Naive B cell (primary cell): ENCODE data around the gene CTSC. TPM values are rescaled to one million over a fixed set of nuclear protein-coding genes. Genes with fewer than 3 reads are reported as not detected.

Experiments
- ATAC-seq, 2 donors: fragments of 150-1000 bp; cut with Tn5 transposase; 2 replicates each; pipeline ENCODE4 v1.10.0; 2021; ENCODE audit warnings: low read depth in 2 of 2, mild to moderate bottlenecking in 2 of 2, moderate library complexity in 2 of 2
- DNase-seq: peaks from one replicate; pipeline ENCODE4 v3.0.0; 2022
- H3K27ac Mint-ChIP-seq, 6 donors: one replicate each; pipeline ENCODE4 v1.8.0; 2020 to 2022; ENCODE audit warnings: mild to moderate bottlenecking in 6 of 6, mixed read lengths in 6 of 6, moderate library complexity in 5 of 6, inconsistent platforms in 2 of 6
- H3K27me3 Mint-ChIP-seq, 3 donors: one replicate each; pipeline ENCODE4 v1.8.0; 2021 to 2022; ENCODE audit warnings: mixed read lengths in 3 of 3, mild to moderate bottlenecking in 1 of 3
- H3K36me3 Mint-ChIP-seq, 2 donors: one replicate each; pipeline ENCODE4 v1.8.0; 2020 to 2022; ENCODE audit warnings: mixed read lengths in 2 of 2, inconsistent platforms in 1 of 2, mild to moderate bottlenecking in 1 of 2
- H3K4me1 Mint-ChIP-seq, 3 donors: one replicate each; pipeline ENCODE4 v1.8.0; 2020 to 2022; ENCODE audit warnings: mixed read lengths in 3 of 3, inconsistent platforms in 1 of 3, mild to moderate bottlenecking in 1 of 3, moderate library complexity in 1 of 3
- H3K4me3 Mint-ChIP-seq, 8 donors: one replicate each; pipeline ENCODE4 v1.8.0; 2020 to 2022; ENCODE audit warnings: mild to moderate bottlenecking in 8 of 8, mixed read lengths in 8 of 8, moderate library complexity in 8 of 8, inconsistent platforms in 2 of 8
- H3K9me3 Mint-ChIP-seq, 7 donors: one replicate each; pipeline ENCODE4 v1.8.0; 2020 to 2022; ENCODE audit warnings: mixed read lengths in 7 of 7, mild to moderate bottlenecking in 5 of 7, inconsistent platforms in 2 of 7, moderate library complexity in 1 of 7
- polyA plus RNA-seq, 6 donors: library from polyadenylated mRNA; unstranded; fragments of 300-500 nt; fragmentation: Illumina TruSeq; gene quantifications; one replicate each; pipeline ENCODE4 v1.2.3, GENCODE V29; 2021; ENCODE audit warnings: low read depth in 6 of 6

CTSC gene
- polyA plus RNA-seq, 6 donors from 2014 or later = 32.5 to 65.6 (median 39.0) TPM

DNA sequence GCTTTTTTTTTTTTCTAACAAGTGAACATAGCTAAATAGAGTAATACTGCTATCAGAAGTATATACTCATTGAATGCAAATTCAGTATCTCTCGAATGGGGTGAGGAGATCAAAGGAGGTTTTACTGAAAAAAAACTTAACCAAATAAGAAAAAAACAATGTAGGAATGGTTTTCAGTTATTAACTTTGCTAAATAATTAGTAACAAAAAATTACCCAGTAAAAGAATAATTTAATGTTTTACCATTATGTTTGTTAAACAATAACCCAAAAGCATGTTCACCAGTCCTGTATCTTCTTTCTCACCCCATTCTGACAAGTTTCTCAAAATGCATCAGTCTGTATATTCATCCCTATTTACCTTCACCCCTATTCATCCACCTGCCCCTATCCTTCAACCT, 22.6 kb upstream of the CTSC start:
- Mint-ChIP-seq H3K9me3 (no peaks in the 10 kb centered on the region), H3K4me1 (peaks cover 7 to 9% (median 9%) of the 10 kb centered on the region in 3 donors), H3K4me3 (no peak overlapping the region), H3K27me3 (no peaks in the 10 kb centered on the region), H3K27ac (no peak overlapping the region), H3K36me3 (no peaks in the 10 kb centered on the region)
- ATAC-seq (no peak), DNase-seq (no peak)

DNA sequence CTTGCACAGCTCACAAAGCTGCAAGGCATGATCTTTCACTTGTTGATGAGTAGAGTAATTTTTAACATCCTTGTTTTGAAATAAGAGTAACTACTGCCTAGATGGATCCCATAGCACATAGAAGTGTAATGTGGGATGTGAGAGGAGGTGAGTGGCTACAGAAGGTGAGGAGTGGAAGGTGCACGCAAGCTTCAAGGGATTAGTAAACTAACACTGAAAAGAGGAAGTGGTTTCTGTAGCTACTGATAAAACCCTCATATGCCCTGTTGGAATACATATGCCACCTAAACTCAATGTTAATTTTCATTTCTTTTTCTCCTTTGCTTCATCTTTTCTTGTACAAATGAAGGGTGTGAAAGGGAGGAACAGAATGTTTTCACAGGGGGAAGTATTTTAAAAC, 22.0 kb upstream of the CTSC start:
- Mint-ChIP-seq H3K36me3 (no peaks in the 10 kb centered on the region), H3K4me3 (no peak overlapping the region), H3K27ac (no peak overlapping the region), H3K27me3 (no peaks in the 10 kb centered on the region), H3K4me1 (peaks cover 9 to 13% (median 9%) of the 10 kb centered on the region in 3 donors), H3K9me3 (no peaks in the 10 kb centered on the region)
- DNase-seq = no peak
- peak; percentile 54 to 72 for ATAC-seq

GRCh38 chr11:88359114-88359513, 21.6 kb upstream of the CTSC start:
- Mint-ChIP-seq H3K4me1 (peaks cover 9 to 13% (median 9%) of the 10 kb centered on the region in 3 donors), H3K27me3 (no peaks in the 10 kb centered on the region), H3K4me3 (no peak overlapping the region), H3K36me3 (no peaks in the 10 kb centered on the region), H3K9me3 (no peaks in the 10 kb centered on the region), H3K27ac (no peak overlapping the region)
- no peak for ATAC-seq
- DNase-seq = no peak

GRCh38 chr11:88358040-88358431, 20.5 kb upstream of the CTSC start:
- Mint-ChIP-seq H3K4me1 (peaks cover 9 to 13% (median 13%) of the 10 kb centered on the region in 3 donors), H3K9me3 (no peaks in the 10 kb centered on the region), H3K27ac (no peak overlapping the region), H3K27me3 (no peaks in the 10 kb centered on the region), H3K36me3 (no peaks in the 10 kb centered on the region), H3K4me3 (no peak overlapping the region)
- DNase-seq = no peak
- ATAC-seq = no peak

DNA sequence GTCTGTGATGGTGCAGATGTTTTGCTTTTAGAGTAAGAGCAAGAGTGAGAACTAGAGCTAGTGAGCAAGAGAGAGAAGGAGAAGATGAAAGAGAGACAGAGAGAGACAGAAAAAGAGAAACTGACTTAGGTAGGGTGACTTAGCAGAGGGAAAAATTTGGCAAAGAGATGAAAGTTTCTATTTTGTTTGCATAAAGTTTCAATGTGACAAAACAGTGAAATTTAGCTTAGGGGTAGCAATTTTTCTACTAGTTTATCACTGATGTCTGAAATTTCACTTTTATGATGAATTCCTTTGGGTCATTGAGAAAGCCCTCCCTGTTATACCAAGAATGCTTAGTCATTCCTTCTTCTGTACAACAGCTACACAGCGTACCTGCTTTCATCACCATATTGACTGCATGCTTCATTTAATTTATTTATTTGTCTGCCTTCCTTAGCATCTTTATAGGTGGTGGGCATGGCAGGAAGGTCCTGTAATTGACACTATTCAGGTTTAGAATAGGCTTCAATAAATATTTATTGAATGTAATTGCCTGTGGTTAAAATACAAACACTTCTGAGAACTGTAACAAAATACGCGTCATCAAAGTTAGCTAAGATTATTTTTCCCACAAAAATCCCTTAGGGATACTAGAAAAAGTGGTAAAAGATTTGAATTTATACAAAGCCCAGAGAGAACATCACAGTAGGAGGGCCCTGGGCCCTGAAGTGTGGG, 19.9 kb upstream of the CTSC start:
- no peak for DNase-seq
- no peaks in the 10 kb centered on the region for H3K36me3 Mint-ChIP-seq
- no peaks in the 10 kb centered on the region for H3K9me3 Mint-ChIP-seq
- peaks cover 9 to 13% (median 13%) of the 10 kb centered on the region in 3 donors for H3K4me1 Mint-ChIP-seq
- ATAC-seq = no peak
- H3K27me3 Mint-ChIP-seq = no peaks in the 10 kb centered on the region
- no peak overlapping the region for H3K4me3 Mint-ChIP-seq
- H3K27ac Mint-ChIP-seq = peak overlapping the region in 1 of 6 donors; percentile 95

DNA sequence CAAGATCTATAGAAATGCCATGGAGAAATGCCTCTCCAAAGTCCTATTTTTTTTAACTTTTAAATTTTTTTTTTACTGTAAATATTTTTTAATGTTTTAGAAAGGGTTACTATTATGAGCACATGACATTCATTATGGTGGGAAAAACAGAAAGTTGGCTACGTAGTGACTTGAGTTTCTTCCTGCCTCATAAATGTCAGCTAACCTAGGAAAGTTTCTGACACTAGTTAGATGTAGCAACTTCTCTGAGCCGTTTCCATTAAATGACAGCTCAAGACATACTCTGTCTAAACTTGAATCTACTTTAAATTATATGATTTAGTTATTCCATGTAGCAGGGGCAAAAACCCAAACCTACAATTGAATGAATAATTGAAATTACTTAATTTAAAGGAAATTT, 18.4 kb upstream of the CTSC start:
- peaks cover 9 to 13% (median 13%) of the 10 kb centered on the region in 3 donors for H3K4me1 Mint-ChIP-seq
- DNase-seq = no peak
- H3K27me3 Mint-ChIP-seq = no peaks in the 10 kb centered on the region
- H3K9me3 Mint-ChIP-seq = no peaks in the 10 kb centered on the region
- H3K36me3 Mint-ChIP-seq = no peaks in the 10 kb centered on the region
- no peak overlapping the region for H3K4me3 Mint-ChIP-seq
- no peak for ATAC-seq
- H3K27ac Mint-ChIP-seq = no peak overlapping the region

GRCh38 chr11:88354912-88355311, 17.4 kb upstream of the CTSC start:
- peak overlapping the region in 2 of 6 donors; percentile 0 to 3 for H3K27ac Mint-ChIP-seq
- ATAC-seq (peak in 1 of 2 donors; percentile 37), DNase-seq (no peak)
- H3K36me3 Mint-ChIP-seq = no peaks in the 10 kb centered on the region
- H3K9me3 Mint-ChIP-seq = no peaks in the 10 kb centered on the region
- peaks cover 9 to 12% (median 11%) of the 10 kb centered on the region in 3 donors for H3K4me1 Mint-ChIP-seq
- H3K27me3 Mint-ChIP-seq = no peaks in the 10 kb centered on the region
- H3K4me3 Mint-ChIP-seq = no peak overlapping the region

DNA sequence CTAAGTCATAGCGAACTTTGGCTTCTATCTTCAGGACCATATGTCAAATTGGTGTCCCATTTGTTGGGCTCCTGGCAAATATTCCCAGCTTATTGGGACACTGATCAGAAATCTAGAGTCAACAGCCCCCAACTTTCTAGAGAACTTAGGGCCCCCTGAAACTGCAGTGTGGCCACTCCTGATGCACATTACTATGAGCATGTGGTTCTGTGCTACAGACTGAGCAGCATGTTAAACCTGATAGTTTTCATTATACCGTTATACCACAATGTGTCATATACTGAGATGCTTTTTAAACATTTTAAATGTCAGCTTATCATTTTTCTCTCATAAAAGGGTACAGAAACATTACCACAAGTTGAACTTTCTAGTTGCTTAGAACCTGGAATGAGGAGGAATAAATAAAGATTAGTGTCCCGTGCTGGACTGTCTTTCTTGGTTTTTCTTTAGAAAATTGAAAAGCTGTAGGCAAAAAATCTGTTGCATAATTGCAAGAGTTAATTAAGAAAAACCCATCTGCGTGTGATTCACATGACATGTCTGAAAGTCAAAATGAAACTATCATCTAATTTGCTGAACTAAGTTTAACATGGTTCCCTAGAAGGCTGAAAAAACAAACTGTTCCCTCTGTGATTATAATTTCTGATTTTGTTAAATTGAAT, 16.4 kb upstream of the CTSC start:
- peak overlapping the region in 1 of 8 donors; percentile 13 for H3K4me3 Mint-ChIP-seq
- H3K36me3 Mint-ChIP-seq = no peaks in the 10 kb centered on the region
- ATAC-seq = no peak
- no peak for DNase-seq
- no peaks in the 10 kb centered on the region for H3K9me3 Mint-ChIP-seq
- peaks cover 4 to 6% (median 5%) of the 10 kb centered on the region in 3 donors for H3K4me1 Mint-ChIP-seq
- H3K27ac Mint-ChIP-seq = no peak overlapping the region
- H3K27me3 Mint-ChIP-seq = no peaks in the 10 kb centered on the region

DNA sequence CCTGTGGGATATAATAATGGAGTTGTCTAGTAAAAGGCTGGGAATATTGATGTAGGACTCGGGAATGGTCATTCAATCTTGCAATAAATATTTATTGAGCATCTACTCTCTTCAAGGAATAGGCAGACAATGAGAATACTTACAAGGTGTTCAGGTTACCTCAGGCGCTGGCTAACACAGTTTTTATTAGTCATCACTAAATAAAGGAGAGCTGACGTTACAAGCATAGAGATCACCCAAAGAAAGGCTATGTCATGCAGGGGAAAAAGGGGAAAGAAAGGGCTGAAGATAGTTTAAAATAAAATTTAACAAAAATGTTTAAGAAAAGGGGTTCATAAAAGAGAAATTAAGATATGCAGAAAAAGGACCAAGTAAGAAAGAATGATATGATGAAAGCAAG, 15.8 kb upstream of the CTSC start:
- H3K36me3 Mint-ChIP-seq = no peaks in the 10 kb centered on the region
- DNase-seq (no peak), ATAC-seq (no peak)
- H3K27ac Mint-ChIP-seq = peak overlapping the region in 1 of 6 donors; percentile 36
- H3K4me3 Mint-ChIP-seq = no peak overlapping the region
- no peaks in the 10 kb centered on the region for H3K27me3 Mint-ChIP-seq
- H3K4me1 Mint-ChIP-seq = peaks cover 4 to 6% (median 5%) of the 10 kb centered on the region in 3 donors
- H3K9me3 Mint-ChIP-seq = no peaks in the 10 kb centered on the region

DNA sequence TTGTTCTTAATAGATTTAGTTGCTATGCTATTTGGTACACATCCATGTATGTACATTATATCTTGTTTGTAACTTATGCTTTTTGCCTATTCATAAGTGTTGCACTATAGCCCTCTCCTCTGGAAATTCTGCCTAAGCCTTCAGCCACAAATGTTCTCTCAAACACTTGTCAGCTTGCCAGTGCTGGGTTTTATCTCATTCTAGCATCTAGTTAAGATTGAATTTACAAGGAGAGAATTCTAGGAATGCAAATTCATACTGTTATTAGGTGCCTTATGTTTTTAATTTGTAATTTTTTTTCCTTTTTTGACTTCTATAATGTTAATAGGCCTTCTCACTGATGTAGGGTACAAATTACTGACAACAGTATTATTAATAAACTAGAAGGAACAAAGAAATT, 14.6 kb upstream of the CTSC start:
- Mint-ChIP-seq H3K36me3 (peaks cover 0 to 4% of the 10 kb centered on the region in 2 donors), H3K27me3 (no peaks in the 10 kb centered on the region), H3K9me3 (no peaks in the 10 kb centered on the region), H3K27ac (no peak overlapping the region), H3K4me3 (no peak overlapping the region), H3K4me1 (peaks cover 1 to 5% (median 5%) of the 10 kb centered on the region in 3 donors)
- ATAC-seq = no peak
- no peak for DNase-seq

GRCh38 chr11:88348870-88349269, 11.3 kb upstream of the CTSC start:
- DNase-seq (no peak), ATAC-seq (no peak)
- H3K9me3 Mint-ChIP-seq = no peaks in the 10 kb centered on the region
- peaks cover 0 to 4% of the 10 kb centered on the region in 2 donors for H3K36me3 Mint-ChIP-seq
- no peaks in the 10 kb centered on the region for H3K27me3 Mint-ChIP-seq
- H3K27ac Mint-ChIP-seq = no peak overlapping the region
- H3K4me1 Mint-ChIP-seq = peaks cover 0 to 5% (median 4%) of the 10 kb centered on the region in 3 donors
- no peak overlapping the region for H3K4me3 Mint-ChIP-seq

DNA sequence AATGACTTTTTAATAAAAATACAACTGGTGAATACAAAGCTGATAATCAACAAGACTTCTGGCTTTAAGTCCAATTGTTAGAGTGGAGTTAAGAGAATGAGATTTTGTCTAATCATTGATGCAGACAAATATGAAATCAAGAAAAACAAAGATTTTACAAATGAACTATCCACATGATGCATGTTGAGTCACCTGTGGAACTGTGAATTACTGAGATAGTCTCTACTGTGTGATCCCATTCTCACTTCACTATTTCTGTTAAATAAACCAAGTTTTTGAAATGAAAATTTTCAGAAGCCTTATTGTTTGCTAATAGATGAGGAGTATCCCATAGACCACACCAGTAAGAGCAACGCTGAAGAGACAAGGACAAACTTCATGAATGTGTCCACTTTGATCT, 8.4 kb upstream of the CTSC start:
- DNase-seq (no peak), ATAC-seq (no peak)
- H3K27ac Mint-ChIP-seq = peak overlapping the region in 1 of 6 donors; percentile 8
- H3K4me1 Mint-ChIP-seq = peaks cover 0 to 5% (median 2%) of the 10 kb centered on the region in 3 donors
- peaks cover 0 to 4% of the 10 kb centered on the region in 2 donors for H3K36me3 Mint-ChIP-seq
- H3K4me3 Mint-ChIP-seq = no peak overlapping the region
- H3K27me3 Mint-ChIP-seq = no peaks in the 10 kb centered on the region
- H3K9me3 Mint-ChIP-seq = no peaks in the 10 kb centered on the region

DNA sequence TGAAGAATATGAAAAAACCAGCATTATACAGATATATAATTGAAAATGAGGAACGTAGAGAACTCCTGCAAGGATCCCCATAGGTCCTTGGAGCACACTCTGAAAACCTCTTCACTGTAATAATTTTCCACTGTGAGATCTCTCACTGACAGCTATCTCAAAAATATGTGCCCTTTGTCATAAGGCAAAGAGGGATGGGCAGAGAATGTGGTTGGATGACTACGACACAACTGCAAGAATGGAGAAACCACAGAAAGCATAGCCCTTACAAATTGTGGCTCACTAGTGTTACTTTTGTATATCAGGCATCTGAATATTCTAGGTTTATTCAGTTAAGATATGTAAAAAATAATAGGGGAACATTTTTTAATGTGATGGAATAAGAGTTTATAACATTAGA, 7.9 kb upstream of the CTSC start:
- DNase-seq = no peak
- peaks cover 0 to 4% of the 10 kb centered on the region in 2 donors for H3K36me3 Mint-ChIP-seq
- H3K27me3 Mint-ChIP-seq = no peaks in the 10 kb centered on the region
- no peak for ATAC-seq
- no peak overlapping the region for H3K4me3 Mint-ChIP-seq
- H3K9me3 Mint-ChIP-seq = no peaks in the 10 kb centered on the region
- H3K4me1 Mint-ChIP-seq = peaks cover under 1 to 5% (median 2%) of the 10 kb centered on the region in 3 donors
- no peak overlapping the region for H3K27ac Mint-ChIP-seq

GRCh38 chr11:88344869-88345268, 7.3 kb upstream of the CTSC start:
- Mint-ChIP-seq H3K36me3 (peaks cover 0 to 4% of the 10 kb centered on the region in 2 donors), H3K9me3 (no peaks in the 10 kb centered on the region), H3K27ac (no peak overlapping the region), H3K4me3 (no peak overlapping the region), H3K4me1 (peaks cover 6 to 7% (median 7%) of the 10 kb centered on the region in 3 donors), H3K27me3 (no peaks in the 10 kb centered on the region)
- DNase-seq = no peak
- ATAC-seq = no peak
